HG03354 (cell line): Measurements from ENCODE around the gene MYOM3.

Experiments used
- ATAC-seq: cut with Tn5 transposase; IDR thresholded peaks from one replicate; pipeline ENCODE4 v1.9.1; 2021; ENCODE audit warnings: mild to moderate bottlenecking; ENCODE audit not compliant: unreplicated experiment, poor library complexity, severe bottlenecking

MYOM3 gene

DNA sequence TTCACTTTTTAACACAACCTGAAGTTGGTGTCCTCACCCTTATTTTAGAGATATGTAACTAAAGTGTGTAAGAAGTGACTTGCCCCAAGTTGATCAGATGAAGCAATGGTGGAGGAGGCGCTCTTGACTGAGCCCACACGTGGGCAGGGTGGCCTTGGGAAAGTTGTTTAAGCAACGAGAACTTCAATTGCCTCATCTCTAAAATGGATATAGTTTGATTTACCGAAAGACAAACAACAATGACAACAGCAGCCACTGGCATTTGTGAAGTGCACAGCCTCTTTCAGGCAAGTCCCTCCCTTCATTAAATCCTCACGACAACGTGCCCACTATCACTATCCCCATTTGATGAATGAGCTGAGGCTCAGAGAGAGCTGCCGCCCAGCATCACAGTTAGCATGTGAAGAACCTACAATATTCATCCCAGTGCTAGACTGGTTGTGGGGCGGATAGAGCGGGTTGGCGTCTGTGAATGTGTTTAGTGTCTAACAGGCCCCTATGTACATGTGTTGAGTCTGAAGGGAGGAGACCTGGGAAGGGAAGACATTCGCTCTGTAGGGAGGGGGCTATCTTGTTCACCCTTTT lies 28.0 kb upstream of the MYOM3 start:
- ATAC-seq: no peak

DNA sequence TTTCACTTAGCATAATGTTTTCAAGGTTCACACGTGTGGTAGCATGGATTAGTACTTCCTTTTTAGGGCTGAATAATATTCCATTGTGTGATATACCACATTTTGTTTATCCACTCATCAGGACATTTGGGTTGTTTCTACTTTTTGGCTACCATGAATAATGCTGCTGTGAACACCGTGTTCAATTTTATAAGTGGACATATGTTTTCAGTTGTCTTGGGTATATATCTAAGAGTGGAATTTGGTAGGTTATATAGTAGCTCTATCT lies 27.2 kb upstream of the MYOM3 start:
- ATAC-seq: no peak

DNA sequence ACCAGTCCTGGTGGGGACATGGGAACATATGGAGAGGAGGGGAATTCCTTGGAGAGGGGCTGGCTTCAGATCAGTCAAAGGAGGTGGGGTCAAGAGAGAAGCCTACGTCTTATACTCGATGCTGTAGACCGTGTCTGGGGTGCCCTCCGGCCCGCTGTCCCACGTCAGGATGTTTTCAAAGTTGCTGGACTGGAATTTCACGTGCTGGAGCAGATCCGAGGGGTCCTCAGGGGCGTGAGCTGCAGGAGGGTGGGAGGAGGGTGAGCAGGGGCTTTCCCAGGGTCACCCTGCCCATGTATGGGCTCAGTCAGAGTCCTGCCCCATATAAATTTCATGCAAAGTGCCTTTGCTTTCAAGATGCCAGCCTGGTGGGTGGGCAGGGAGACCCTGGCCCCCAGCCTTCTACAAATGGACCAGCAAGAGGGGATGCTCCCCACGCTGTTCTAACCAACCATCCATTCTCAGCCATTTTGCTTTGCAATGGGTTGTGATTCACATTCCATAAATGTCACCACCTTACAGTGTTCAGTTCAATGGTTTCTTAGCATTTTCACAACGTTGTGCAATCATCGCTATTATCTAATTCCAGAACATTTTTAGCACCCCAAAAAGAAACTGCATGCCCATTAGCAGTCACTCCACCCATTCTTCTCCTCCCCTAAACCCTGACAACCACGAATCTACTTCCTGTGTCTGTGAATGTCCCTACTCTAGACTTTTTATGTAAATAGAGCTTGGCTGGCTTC lies 26.7 kb upstream of the MYOM3 start:
- ATAC-seq: no peak

DNA sequence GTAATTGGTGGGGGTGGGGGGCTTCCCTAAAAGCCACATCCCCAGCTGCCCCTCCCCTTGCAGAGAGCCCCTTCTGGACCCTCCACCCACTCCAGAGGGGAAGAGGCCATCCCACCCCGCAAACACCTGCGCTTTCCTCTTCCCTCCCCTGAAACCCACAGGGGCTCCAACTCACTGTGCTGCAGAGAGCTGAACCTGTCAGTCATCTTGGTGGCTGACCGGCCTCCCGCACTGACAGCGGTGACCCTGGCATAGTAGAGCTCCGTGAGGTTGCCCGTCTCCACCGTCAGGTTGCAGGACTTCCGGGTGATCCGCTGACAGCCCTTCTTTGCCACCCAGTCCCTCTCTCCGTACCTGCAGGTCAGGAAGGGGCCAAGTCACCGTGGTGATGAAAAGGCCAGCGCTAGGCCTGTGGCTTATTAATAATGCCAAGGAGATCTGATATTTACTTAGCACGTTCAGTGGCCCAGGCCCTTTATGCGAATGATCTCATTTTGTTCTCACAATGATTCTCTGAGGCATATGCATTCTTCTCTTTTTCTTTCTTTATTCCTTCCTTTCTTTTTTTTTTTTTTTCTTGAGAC lies 25.1 kb upstream of the MYOM3 start:
- no peak for ATAC-seq

DNA sequence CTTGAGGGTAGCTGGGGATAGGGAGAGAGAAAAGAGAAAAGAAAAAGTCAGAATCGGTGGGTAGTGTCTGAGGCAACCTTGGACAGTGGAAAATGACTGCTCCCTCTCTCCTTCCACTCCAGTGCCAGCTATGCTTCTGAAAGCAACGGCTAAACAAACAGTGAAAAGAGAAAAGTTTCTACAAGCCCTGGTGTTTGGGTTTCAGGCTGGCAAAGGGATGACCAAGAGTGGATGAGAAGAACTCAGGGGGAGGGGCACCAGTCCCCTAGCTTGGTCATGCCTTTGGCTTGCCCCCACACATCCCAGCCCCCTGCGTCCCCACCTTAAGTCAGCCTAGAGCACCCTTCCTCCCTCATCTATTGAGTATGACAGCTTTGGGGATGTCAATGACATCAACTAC lies 22.4 kb upstream of the MYOM3 start:
- no peak for ATAC-seq

DNA sequence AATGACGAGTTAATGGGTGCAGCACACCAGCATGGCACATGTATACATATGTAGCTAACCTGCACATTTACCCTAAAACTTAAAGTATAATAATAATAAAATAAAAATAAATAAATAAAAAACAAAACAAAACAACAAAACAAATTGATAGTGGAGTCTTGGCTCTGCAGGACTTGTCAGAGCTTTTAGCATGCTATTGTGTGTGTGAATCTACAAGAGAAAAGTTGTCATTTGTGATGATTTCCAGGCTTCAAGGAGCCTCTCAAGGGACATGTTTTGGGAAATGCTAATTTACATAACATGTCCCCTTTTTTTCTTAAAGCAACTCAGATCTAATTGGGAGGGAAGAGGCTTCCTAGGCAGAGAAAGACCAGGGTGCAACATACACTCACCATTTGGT lies 21.9 kb upstream of the MYOM3 start:
- no peak for ATAC-seq

DNA sequence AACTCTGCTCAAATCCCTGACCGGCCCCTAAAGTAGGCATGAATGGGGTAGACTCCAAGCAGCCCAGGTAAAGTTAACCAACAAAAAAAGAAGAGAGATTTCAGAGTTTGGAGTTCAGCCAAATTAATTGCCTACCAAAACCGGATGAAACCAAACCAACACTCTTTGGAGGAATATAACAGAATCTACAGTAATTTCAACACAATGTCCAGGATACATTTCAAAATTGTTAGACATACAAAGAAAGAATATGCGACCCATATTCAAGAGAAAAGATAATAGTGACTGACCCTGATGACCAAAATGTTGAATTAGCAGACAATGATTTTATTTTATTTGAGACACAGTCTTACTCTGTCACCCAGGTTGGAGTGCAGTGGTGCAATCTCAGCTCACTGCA lies 18.4 kb upstream of the MYOM3 start:
- ATAC-seq: no peak

DNA sequence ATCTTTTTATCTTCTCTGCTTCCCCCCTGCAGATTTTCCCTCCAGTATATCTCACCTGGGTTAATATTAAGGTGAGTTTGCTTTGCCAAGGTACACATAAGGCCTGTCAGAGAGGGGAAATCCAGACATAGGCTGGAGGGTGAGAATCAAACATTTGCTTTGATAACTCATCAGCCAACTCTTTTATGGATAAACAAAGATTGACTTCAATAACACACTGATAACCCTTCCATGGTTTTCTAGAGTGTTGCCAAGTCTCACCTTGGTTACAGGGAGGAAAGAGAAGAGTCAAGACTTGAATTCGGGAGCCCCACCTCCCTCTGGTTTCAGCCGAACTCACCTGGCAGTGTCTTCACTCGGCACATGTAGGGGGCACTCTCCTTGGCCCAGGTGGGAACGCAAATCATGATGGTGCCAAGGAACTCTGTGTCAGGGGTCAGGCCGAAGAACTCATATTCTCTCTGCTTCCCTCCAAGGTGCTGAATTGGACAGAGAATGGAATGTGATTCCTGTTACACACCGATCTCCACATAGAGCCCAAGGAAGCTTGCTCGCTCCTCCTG lies 15.9 kb upstream of the MYOM3 start:
- ATAC-seq: no peak

DNA sequence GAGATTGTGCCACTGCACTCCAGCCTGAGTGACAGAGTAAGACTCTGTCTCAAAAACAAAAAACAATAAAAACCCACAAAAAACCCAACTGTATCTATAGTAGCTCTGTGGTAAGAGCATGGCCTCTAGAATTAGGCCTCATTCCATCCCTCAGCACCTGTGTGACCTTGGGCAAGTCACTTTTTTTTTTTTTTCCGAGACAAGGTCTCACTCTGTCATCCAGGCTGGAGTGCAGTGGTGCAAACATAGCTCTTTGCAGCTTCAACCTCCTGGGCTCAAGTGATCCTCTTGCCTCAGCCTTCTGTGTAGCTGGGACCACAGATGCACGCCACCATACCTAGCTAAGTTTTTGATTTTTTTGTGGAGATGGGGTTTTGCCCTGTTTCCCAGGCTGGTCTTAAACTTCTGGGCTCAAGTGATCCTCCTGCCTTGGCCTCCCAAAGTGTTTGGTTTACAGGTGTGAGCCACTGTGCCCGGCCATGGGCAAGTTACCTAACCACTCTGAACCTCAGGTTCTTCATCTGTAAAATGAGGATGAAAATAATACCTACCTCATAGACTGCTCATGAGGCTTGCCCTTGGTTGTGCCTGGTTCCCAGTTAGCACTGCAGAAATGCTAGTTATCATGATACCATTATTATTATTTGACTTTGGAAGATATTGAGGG lies 15.3 kb upstream of the MYOM3 start:
- no peak for ATAC-seq

DNA sequence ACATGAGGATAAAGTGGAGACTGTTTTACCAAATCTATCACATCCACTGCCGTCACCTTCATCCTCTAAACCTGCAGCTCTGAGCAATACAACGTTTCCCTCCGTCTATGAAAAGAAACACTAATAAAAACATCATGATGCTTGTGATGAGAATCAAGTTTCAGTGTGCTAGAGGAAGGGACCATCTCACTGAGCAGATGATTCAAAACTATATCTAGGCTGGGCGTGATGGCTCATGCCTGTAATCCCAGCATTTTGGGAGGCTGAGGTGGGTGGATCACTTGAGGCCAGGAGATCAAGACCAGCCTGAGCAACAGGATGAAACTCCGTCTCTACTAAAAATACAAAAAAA lies 14.7 kb upstream of the MYOM3 start:
- no peak for ATAC-seq

DNA sequence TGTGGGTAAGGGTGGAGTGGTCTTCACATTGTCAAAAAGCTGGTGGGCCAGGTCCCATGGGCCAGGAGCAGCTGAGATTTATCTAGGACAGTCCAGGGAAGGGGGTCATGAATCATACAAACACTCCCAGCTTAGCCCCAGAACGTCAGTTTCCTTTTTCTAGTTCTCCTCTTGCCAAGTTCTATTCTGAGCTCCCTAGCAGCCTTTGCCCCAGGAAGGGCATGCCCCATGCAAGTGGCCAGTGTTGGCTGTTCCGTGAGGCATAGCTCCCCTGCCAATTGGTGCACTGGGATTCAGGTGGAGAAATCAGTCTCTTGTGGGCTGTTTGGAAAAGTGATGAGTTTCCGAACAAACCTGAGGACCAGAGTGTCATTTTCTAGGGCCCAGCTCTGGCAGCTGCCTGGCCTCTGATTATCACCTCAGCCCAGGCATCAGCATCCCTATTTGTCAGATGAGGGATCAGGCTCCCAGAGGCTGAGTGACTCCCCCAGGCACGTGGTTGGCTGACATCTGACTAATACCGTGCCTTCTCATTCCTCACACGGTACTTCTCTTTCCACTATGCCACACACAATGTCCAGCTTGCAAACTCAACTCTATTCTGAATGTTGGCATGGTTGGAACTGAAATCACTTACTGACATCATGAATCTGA lies 14.2 kb upstream of the MYOM3 start:
- no peak for ATAC-seq

DNA sequence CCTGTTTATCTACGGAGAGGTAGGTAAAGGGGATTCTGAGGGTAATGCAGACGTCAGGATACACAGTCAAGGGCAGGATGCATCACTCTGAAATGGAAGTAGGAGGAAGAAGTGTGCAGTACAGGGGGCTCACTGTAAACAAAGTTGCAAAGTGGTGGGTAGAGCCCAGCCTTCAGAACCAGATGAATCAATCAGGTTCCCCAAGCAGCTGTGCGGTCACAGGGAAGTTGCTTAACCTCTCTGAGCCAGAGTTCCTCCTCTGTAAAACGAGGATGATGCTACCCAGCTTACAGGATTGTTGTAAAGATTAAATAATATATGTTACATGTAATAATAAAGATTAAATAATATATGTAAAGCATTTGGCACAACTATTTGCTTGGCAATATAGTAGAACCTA lies 13.5 kb upstream of the MYOM3 start:
- no peak for ATAC-seq

DNA sequence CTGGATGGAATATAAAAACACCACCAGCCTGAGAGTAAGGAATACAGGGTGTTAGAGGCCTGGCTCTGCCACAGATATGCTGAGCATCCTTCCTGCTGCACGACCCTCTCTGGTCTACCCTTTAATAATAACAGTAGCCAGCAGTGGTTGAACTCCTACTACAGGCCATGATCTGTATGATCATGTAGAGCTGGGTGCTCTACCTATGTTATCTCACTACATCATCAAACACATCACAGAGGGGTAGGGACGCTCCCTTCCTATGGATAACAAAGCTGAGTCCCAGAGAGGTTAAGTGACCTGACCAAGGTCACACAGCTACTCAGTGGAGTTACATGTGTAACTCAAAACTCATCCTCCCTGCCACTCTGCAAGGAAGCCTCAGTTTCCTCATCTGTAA lies 13.0 kb upstream of the MYOM3 start:
- ATAC-seq: no peak

DNA sequence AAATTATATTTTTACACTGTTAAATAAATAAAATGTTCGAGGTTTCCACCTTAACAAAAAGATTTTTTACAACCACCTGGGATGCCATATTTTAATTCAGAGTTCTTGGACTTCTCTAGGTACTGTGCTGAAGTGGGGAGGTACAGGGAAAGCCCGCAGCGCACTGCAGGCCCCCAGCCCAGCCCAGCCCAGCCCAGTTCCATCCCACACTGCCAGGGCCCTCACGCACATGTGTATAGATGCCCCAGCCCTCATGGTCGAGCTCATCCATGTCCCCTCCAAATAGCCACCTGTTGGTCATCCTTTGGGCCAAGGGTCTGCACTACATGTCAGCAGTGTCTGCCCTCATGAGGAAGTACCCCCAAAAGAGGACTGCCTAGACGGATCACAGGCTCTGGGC lies 11.7 kb upstream of the MYOM3 start:
- no peak for ATAC-seq

DNA sequence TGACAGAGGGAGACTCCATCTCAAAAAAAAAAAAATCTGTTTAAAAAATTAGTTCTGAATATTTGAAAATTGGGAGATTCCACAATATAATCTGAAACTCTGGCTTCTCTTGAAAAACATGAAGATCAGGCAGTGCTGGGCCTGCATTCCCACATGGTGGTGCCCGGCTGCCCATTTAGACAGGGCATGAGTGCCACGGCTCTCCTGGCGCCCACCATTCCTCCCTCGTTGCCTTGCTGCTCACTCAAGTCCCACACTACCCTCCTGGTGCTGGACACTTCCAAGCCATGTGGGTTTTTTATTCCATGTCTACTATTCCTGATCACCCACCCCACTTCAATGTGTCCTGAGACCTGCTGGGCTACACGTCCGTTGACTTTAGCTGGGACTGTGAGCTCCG lies 10.8 kb upstream of the MYOM3 start:
- ATAC-seq: no peak

DNA sequence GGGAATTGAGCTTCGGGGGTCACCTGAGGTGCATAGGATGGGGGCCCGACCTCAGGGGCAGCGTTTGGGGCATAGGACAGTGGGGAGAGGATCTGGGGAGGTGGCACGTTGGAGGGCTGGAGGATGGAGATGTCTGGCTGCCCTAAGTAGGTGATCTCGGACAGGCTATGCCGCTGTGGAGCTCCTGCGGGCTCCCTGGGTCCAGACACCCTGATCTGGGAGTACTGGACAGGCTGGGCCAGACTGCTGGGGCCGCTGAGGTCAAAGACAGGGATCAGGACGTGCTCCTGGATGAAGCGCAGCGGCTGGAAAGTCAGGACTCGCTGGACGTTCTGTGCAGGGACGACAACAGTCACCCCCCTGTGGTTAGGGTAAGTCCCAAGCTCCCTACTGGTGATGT lies 9.5 kb upstream of the MYOM3 start:
- ATAC-seq: no peak

DNA sequence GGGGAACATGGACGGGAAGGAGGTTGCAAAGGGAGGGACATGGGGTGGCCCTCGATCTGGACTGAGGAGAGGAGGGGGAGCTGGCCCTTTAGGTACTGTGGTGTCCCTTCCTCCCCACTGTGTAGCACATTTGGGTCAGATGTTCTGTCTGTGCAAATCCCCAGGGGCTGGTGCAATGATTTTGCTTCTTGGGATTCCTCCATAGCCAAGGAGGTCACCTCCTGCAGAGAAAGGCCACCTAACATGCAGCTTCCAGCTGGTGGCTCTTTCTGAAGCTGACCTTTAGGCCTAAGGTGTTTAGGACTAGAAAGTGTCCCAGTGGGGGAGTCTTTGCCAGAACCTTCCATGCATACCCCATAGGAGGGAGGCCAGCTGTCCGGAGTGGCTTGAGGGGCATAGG lies 9.0 kb upstream of the MYOM3 start:
- no peak for ATAC-seq

DNA sequence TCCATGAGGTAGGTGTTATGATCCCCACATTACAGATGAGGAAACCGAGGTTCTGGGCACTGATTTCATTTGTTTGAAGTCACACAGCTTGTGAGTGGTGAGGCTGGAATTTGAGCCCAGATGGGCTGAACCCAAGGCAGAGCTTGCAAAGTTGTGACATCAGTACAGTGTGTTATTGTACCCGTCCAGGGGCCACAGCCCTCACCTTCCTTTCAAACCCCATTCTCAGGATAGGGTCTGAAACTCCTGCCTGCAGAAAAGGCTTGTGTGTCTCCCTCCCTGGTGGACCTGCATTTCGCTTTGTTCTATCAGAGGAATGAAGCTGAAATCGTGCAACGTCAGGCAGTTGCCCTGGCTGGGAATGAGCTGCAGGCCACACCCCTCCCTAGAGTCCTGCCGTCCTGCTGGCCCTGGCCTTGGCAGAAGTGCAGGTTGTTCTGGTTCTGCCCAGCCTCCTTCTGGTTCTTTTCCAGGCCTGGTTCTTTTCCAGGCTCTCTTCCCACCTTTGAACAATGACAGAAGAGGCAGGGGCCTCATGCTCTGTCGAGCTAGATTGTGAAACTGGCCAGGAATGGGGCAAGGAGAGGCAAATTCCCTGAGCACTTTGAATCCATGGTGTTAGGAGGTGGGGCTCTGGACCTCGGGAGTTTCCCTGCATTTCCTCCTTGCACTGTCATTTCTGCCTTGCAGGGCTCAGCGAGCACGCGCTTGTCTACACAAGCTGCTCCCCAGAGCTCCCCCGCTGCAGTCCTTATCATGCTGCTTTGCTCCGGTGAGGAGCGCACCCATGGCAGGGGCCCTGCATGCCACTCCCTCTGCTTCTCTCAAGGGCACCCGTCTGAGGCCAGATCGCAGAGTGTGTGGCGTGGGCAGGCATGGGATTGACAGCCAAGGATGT lies 8.2 kb upstream of the MYOM3 start:
- ATAC-seq: no peak

DNA sequence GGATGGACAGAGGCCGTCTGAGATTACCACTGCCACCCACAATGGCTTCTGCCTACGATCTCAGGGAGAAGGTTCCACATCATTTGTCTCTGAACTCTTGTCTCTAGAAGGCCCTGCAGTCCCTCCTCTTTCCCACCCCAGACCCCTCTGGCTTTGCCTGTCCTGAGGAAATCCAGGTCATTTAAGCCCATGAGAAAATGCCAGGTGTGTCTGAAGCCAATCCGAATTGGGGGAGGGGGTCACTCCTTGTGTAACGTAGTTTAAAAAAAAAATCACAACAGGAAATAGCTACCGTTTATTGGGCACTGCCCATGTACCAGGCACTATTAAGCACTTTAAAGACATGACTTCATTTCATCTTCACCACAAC lies 7.5 kb upstream of the MYOM3 start:
- ATAC-seq: no peak
